ENCODE data around the gene WFDC1. TPM values are rescaled to one million over a fixed set of nuclear protein-coding genes. Genes with fewer than 3 reads are reported as not detected.

Gene WFDC1
- total RNA-seq, 1 donor from 2014 or later = not detected

DNA sequence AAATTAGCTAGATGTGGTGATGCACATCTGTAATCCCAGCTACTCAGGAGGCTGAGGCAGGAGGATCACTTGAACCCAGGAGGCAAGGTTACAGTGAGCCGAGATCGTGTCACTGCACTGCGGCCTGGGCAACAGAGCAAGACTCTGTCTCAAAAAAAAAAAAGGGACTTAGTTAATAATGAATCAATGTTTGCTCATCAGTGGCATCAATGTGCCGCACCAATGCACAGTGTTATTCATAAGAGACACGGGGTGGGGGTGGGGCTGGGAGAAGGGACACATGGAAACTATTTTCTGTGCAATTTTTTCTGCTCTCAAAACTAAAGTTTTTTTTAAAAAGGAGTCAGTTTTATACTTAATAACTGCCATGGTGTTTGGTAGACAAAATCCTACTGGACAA is 66.9 kb downstream of the WFDC1 start:
- Mint-ChIP-seq H3K27ac (no peak overlapping the region), H3K27me3 (peaks cover 10% of the 10 kb centered on the region), H3K36me3 (ENCODE audit: low read depth) (no peaks in the 10 kb centered on the region), H3K9me3 (no peaks in the 10 kb centered on the region), H3K4me1 (no peaks in the 10 kb centered on the region), H3K4me3 (no peak overlapping the region)
- ChIA-PET CTCF (no interaction called here), POLR2A (no interaction called here)
- intact Hi-C loops (cut with micrococcal nuclease) = no loop called here
- ATAC-seq (ENCODE audit: low read depth) (no peak), DNase-seq (no peak)
- TF ChIP-seq, protein P1, sequence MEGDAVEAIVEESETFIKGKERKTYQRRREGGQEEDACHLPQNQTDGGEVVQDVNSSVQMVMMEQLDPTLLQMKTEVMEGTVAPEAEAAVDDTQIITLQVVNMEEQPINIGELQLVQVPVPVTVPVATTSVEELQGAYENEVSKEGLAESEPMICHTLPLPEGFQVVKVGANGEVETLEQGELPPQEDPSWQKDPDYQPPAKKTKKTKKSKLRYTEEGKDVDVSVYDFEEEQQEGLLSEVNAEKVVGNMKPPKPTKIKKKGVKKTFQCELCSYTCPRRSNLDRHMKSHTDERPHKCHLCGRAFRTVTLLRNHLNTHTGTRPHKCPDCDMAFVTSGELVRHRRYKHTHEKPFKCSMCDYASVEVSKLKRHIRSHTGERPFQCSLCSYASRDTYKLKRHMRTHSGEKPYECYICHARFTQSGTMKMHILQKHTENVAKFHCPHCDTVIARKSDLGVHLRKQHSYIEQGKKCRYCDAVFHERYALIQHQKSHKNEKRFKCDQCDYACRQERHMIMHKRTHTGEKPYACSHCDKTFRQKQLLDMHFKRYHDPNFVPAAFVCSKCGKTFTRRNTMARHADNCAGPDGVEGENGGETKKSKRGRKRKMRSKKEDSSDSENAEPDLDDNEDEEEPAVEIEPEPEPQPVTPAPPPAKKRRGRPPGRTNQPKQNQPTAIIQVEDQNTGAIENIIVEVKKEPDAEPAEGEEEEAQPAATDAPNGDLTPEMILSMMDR (IDR thresholded peaks at IDR 0.05) = no peak

DNA sequence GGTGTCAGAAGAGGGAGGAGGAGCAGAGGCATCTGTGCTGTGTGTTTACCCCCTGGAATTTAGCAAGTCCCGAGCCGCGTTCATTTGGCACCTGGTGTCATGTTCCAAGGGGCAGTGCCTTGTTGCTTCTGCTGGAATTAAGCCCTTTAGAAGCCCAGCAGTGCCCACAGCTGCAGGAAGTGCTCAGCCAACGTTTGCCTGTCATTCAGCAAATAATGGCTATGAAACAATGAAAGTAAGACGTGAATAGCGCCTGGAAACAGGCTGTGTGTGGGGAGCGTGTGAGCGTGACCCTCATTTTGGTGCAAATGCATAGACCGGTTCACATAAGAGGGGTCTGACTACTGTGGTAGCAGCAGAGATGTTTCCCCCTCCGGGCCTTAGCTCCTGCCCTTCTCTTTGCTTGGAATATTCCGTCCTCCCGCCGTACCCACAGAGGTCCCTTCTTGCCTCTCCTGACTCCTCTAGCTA is 67.8 kb downstream of the WFDC1 start:
- Mint-ChIP-seq H3K4me1 (no peaks in the 10 kb centered on the region), H3K4me3 (no peak overlapping the region), H3K36me3 (ENCODE audit: low read depth) (no peaks in the 10 kb centered on the region), H3K27ac (no peak overlapping the region), H3K27me3 (peaks cover 19% of the 10 kb centered on the region), H3K9me3 (no peaks in the 10 kb centered on the region)
- POLR2A ChIA-PET = no interaction called here
- ATAC-seq (ENCODE audit: low read depth) (no peak), DNase-seq (no peak)
- TF ChIP-seq, protein P1 (IDR thresholded peaks at IDR 0.05) = no peak
- CTCF ChIA-PET = no interaction called here
- intact Hi-C loops (cut with micrococcal nuclease) = no loop called here

DNA sequence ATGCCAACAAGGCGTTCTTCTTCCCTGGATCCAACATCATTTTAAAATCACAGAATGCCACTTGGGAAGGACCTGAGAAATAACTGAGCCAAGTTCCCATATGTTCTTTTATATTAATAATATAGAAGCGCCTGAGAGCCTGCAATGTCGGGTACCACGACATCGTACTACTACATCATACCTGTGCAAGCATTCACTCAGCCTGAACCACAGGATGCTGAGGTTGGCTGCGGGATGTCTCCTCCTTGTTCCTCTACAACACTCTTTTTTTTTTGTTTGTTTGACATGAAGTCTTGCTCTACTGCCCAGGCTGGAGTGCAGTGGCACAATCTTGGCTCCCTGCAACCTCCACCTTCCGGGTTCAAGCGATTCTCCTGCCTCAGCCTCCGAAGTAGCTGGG is 71.5 kb downstream of the WFDC1 start:
- POLR2A ChIA-PET = no interaction called here
- H3K9me3 Mint-ChIP-seq = no peaks in the 10 kb centered on the region
- no peaks in the 10 kb centered on the region for H3K36me3 Mint-ChIP-seq (ENCODE audit: low read depth)
- peaks cover 41% of the 10 kb centered on the region for H3K27me3 Mint-ChIP-seq
- CTCF ChIA-PET = no interaction called here
- DNase-seq = no peak
- peaks cover 2% of the 10 kb centered on the region for H3K4me1 Mint-ChIP-seq
- no peak for ATAC-seq (ENCODE audit: low read depth)
- H3K4me3 Mint-ChIP-seq = no peak overlapping the region
- intact Hi-C loops (cut with micrococcal nuclease) = no loop called here
- TF ChIP-seq, protein P1 (IDR thresholded peaks at IDR 0.05) = no peak
- no peak overlapping the region for H3K27ac Mint-ChIP-seq

DNA sequence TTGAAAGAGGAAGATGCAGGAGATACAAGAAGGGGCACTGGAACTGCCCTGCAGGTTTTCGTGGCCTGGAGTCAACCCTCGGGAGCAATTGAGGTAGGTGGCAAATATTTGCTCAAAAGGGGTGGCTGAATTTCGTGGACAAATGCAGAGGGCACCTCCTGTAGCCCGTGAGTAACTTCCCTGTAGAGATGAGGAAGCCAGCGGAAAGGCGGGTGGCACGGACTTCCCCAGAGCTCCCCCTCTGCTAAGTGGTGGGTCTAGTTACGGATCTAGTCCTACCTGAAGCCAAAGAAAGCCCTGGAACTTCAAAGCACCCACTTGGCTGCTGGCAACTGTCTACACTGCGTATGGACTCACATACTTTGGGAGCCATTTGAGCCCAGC is 72.6 kb downstream of the WFDC1 start:
- no peaks in the 10 kb centered on the region for H3K9me3 Mint-ChIP-seq
- H3K36me3 Mint-ChIP-seq (ENCODE audit: low read depth) = no peaks in the 10 kb centered on the region
- CTCF ChIA-PET = no interaction called here
- intact Hi-C loops (cut with micrococcal nuclease) = no loop called here
- TF ChIP-seq, protein P1 (IDR thresholded peaks at IDR 0.05) = no peak
- DNase-seq (no peak), ATAC-seq (ENCODE audit: low read depth) (no peak)
- POLR2A ChIA-PET = no interaction called here
- no peak overlapping the region for H3K27ac Mint-ChIP-seq
- peaks cover 2% of the 10 kb centered on the region for H3K4me1 Mint-ChIP-seq
- no peak overlapping the region for H3K4me3 Mint-ChIP-seq
- H3K27me3 Mint-ChIP-seq = peaks cover 47% of the 10 kb centered on the region

DNA sequence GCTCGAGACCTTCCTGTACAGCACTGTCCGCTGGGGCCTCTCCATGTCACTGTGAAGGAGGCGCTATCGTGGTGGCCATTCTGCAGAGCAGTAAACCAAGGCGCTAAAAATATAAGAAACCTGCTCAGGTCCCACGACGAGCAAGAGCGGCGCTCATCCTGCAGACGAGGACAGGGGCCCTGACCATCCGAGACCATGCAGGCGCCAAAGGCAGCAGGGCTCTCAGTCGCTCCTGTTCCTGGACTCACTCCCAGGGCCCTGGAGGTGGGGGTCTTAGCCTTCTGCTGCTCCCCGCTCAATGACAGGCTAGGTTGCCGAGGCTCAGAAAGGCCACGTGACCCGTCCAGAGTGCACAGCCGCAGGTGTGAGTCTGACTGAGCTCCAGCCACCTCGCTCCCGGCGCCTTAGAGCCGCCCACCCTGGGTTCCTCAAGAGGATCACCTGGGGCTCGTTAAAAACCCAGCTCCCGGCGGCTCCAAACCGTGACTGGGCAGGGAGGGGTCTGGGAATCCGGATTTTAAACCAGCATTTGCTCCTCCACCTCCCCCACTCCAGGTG is 73.2 kb downstream of the WFDC1 start:
- POLR2A ChIA-PET = interaction anchor here (0.6 kb wide), 1 partner anchor 353 kb away, joined by 7 read pairs; no protein-coding TSS in a partner anchor
- Mint-ChIP-seq H3K27ac (no peak overlapping the region), H3K9me3 (no peaks in the 10 kb centered on the region), H3K4me3 (no peak overlapping the region), H3K27me3 (peaks cover 47% of the 10 kb centered on the region), H3K36me3 (ENCODE audit: low read depth) (no peaks in the 10 kb centered on the region), H3K4me1 (peaks cover 2% of the 10 kb centered on the region)
- no peak for DNase-seq
- no peak for ATAC-seq (ENCODE audit: low read depth)
- TF ChIP-seq, protein P1 (IDR thresholded peaks at IDR 0.05) = no peak
- CTCF ChIA-PET = no interaction called here
- intact Hi-C loops (cut with micrococcal nuclease) = no loop called here

Data from activated B cell treated with CpG ODN at 0.5 μM for 24 hours (primary cell).